Hepatocyte (in vitro differentiated cells): ENCODE measurements around the gene WNT7B. TPM values are rescaled to one million over a fixed set of nuclear protein-coding genes. Genes with fewer than 3 reads are reported as not detected.

Experiments
- DNase-seq: peaks from one replicate; pipeline ENCODE4 v3.0.0-alpha.2; 2016; ENCODE audit warnings: low spot score
- H2AFZ ChIP-seq: fragments of 200-600 bp; sonication (generic); 2 replicates; pipeline ENCODE4 v1.6.0; 2016; ENCODE audit warnings: antibody characterized with exemption, mild to moderate bottlenecking
- H3K27ac ChIP-seq: fragments of 200-600 bp; sonication (generic); 2 replicates; pipeline ENCODE4 v1.5.1; 2016; ENCODE audit warnings: mild to moderate bottlenecking
- H3K27me3 ChIP-seq: fragments of 200-600 bp; sonication (generic); 2 replicates; pipeline ENCODE4 v1.6.1; 2016
- H3K36me3 ChIP-seq: fragments of 200-600 bp; sonication (generic); replicated peaks from 2 replicates; pipeline ENCODE4 v1.5.1; 2016; ENCODE audit warnings: low read depth; ENCODE audit not compliant: insufficient read depth
- H3K4me1 ChIP-seq: fragments of 200-600 bp; sonication (generic); 2 replicates; pipeline ENCODE4 v1.5.1; 2016; ENCODE audit warnings: mild to moderate bottlenecking, moderate library complexity; ENCODE audit not compliant: insufficient read depth
- H3K4me2 ChIP-seq: fragments of 200-600 bp; sonication (generic); 2 replicates; pipeline ENCODE4 v1.6.0; 2016
- H3K4me3 ChIP-seq: fragments of 200-600 bp; sonication (generic); 2 replicates; pipeline ENCODE4 v1.5.1; 2016; ENCODE audit warnings: mild to moderate bottlenecking
- H3K79me2 ChIP-seq: fragments of 200-600 bp; sonication (generic); 2 replicates; pipeline ENCODE4 v1.6.0; 2017; ENCODE audit warnings: mild to moderate bottlenecking
- H3K9me2 ChIP-seq: fragments of 200-600 bp; sonication (generic); replicated peaks from 2 replicates; pipeline ENCODE4 v1.6.0; 2017; ENCODE audit warnings: mild to moderate bottlenecking; ENCODE audit not compliant: insufficient read depth
- H3K9me3 ChIP-seq: fragments of 200-600 bp; sonication (generic); 2 replicates; pipeline ENCODE4 v1.5.1; 2016; ENCODE audit warnings: low read depth, mild to moderate bottlenecking
- H4K20me1 ChIP-seq: fragments of 200-600 bp; sonication (generic); 2 replicates; pipeline ENCODE4 v1.6.0; 2016; ENCODE audit warnings: mild to moderate bottlenecking; ENCODE audit not compliant: insufficient read depth, poor library complexity, severe bottlenecking
- CTCF ChIP-seq: fragments of 200-600 bp; sonication (generic); IDR thresholded peaks from 2 replicates; pipeline ENCODE4 v1.5.1; 2016; ENCODE audit warnings: antibody characterized with exemption, mild to moderate bottlenecking; ENCODE audit not compliant: poor library complexity
- EZH2 ChIP-seq: fragments of 200-600 bp; sonication (generic); IDR thresholded peaks from 2 replicates; pipeline ENCODE4 v1.6.1; 2016; ENCODE audit warnings: antibody characterized with exemption, mild to moderate bottlenecking, borderline replicate concordance
- EZH2phosphoT487 ChIP-seq: fragments of 200-600 bp; sonication (generic); IDR thresholded peaks from one replicate; pipeline ENCODE4 v1.6.1; 2018; ENCODE audit warnings: antibody characterized with exemption, mild to moderate bottlenecking, low read depth, moderate library complexity; ENCODE audit not compliant: unreplicated experiment, severe bottlenecking
- WGBS: methylation state at CpG from one replicate; pipeline ENCODE4 v1.1.6; 2016; ENCODE audit warnings: low lambda C conversion rate; ENCODE audit errors: missing lambda C conversion rate; 5-methylcytosine and 5-hydroxymethylcytosine counted together
- polyA plus RNA-seq: library from polyadenylated mRNA; unstranded; fragments of >200 nt; fragmentation: Nextera tagmentation; extraction: Ambion mirVana; gene quantifications from 2 replicates; pipeline ENCODE4 v1.2.1, GENCODE V29; 2016
- total RNA-seq: library from RNA; depleted of rRNA; stranded (reverse); fragments of >200 nt; gene quantifications from 2 replicates; pipeline ENCODE4 v1.2.3, GENCODE V29; 2014

The WNT7B gene
- total and polyA plus RNA-seq, 2 experiments from 2014 or later = 1.9 to 2.4 TPM

- Histone ChIP-seq H3K4me3 (no peak overlapping the region), H4K20me1 (no peaks in the 10 kb centered on the region), H3K4me2 (no peak overlapping the region), H3K9me2 (no peaks in the 10 kb centered on the region), H3K36me3 (no peaks in the 10 kb centered on the region), H3K4me1 (peaks cover 3% of the 10 kb centered on the region), H3K27me3 (no peaks in the 10 kb centered on the region), H3K79me2 (no peaks in the 10 kb centered on the region), H3K9me3 (no peaks in the 10 kb centered on the region), H3K27ac (no peak overlapping the region), H2AFZ (no peak overlapping the region)
- TF ChIP-seq EZH2 = no peak
- TF ChIP-seq EZH2phosphoT487 = no peak
- TF ChIP-seq CTCF = no peak
- no peak for DNase-seq
- 90% methylated on average over 7 of the region's 25 CpGs for WGBS
Measured at GRCh38 chr22:45891471-45891995, 85.4 kb downstream of the WNT7B start.

GRCh38 chr22:45891021-45891421 is 85.9 kb downstream of the WNT7B start:
- Histone ChIP-seq H3K27ac (no peak overlapping the region), H3K4me3 (no peak overlapping the region), H3K79me2 (no peaks in the 10 kb centered on the region), H3K9me3 (no peaks in the 10 kb centered on the region), H4K20me1 (no peaks in the 10 kb centered on the region), H3K27me3 (no peaks in the 10 kb centered on the region), H3K4me1 (no peaks in the 10 kb centered on the region), H3K36me3 (no peaks in the 10 kb centered on the region), H3K4me2 (no peak overlapping the region), H2AFZ (no peak overlapping the region), H3K9me2 (no peaks in the 10 kb centered on the region)
- DNase-seq = no peak
- TF ChIP-seq EZH2 = no peak
- TF ChIP-seq EZH2phosphoT487 = no peak
- TF ChIP-seq CTCF = no peak
- 81% methylated on average over 4 of the region's 37 CpGs for WGBS

GRCh38 chr22:45890351-45890635 is 86.7 kb downstream of the WNT7B start:
- Histone ChIP-seq H3K79me2 (no peaks in the 10 kb centered on the region), H3K9me2 (no peaks in the 10 kb centered on the region), H3K27ac (no peak overlapping the region), H3K27me3 (no peaks in the 10 kb centered on the region), H3K9me3 (no peaks in the 10 kb centered on the region), H3K4me2 (no peak overlapping the region), H3K4me3 (no peak overlapping the region), H3K4me1 (no peaks in the 10 kb centered on the region), H3K36me3 (no peaks in the 10 kb centered on the region), H2AFZ (no peak overlapping the region), H4K20me1 (no peaks in the 10 kb centered on the region)
- TF ChIP-seq EZH2phosphoT487 (no peak), CTCF (no peak)
- no peak for DNase-seq
- 96% methylated on average over 7 of the region's 26 CpGs for WGBS
